HG02973 (cell line): ENCODE measurements around the gene SSBP1.
"Not testable (repeated sequence)": the region's sequence is repeated elsewhere in the genome, so short reads cannot be mapped to it uniquely, and the experiment has no call there.

Source experiments
- ATAC-seq: cut with Tn5 transposase; IDR thresholded peaks from one replicate; pipeline ENCODE4 v1.9.1; 2021; ENCODE audit warnings: moderate library complexity; ENCODE audit not compliant: unreplicated experiment

SSBP1 gene

GRCh38 chr7:141737836-141738591, at the start of gene SSBP1:
TSS of gene SSBP1 (plus strand) at chr7:141738358. CDS start at chr7:141739167, 809 bp downstream.
- peak; percentile 89 for ATAC-seq

GRCh38 chr7:141689072-141689825, 48.9 kb upstream of the SSBP1 start:
- not testable (repeated sequence) for ATAC-seq

- ATAC-seq: no peak
These were observed 46.6 kb upstream of the SSBP1 start for GRCh38 chr7:141691540-141691939.

GRCh38 chr7:141691961-141692360, 46.2 kb upstream of the SSBP1 start:
- ATAC-seq: no peak

GRCh38 chr7:141693082-141693481, 45.1 kb upstream of the SSBP1 start:
- no peak for ATAC-seq

- ATAC-seq: no peak
These were observed 42.3 kb upstream of the SSBP1 start for GRCh38 chr7:141695803-141696289.

GRCh38 chr7:141696348-141696747, 41.8 kb upstream of the SSBP1 start:
- ATAC-seq: no peak

GRCh38 chr7:141697211-141697871, 40.8 kb upstream of the SSBP1 start:
- no peak for ATAC-seq

- ATAC-seq: no peak
These were observed 39.7 kb upstream of the SSBP1 start for GRCh38 chr7:141698247-141699015.

- no peak for ATAC-seq
These were observed 38.3 kb upstream of the SSBP1 start for GRCh38 chr7:141699860-141700259.

- ATAC-seq: no peak
These were observed 37.8 kb upstream of the SSBP1 start for GRCh38 chr7:141700296-141700847.

GRCh38 chr7:141700848-141701371, 37.2 kb upstream of the SSBP1 start:
- ATAC-seq: no peak

GRCh38 chr7:141701489-141702046, 36.6 kb upstream of the SSBP1 start:
- ATAC-seq: peak; percentile 84

- ATAC-seq: peak; percentile 65
These were observed 36.1 kb upstream of the SSBP1 start, which contains the start of gene DENND11 for GRCh38 chr7:141702047-141702567. TSS of gene DENND11 (minus strand) at chr7:141702166. CDS start at chr7:141702153, 13 bp downstream.

- no peak for ATAC-seq
These were observed 35.3 kb upstream of the SSBP1 start for GRCh38 chr7:141702892-141703291.

- ATAC-seq: no peak
These were observed 34.0 kb upstream of the SSBP1 start for GRCh38 chr7:141704112-141704511.

- ATAC-seq: no peak
These were observed 33.4 kb upstream of the SSBP1 start for GRCh38 chr7:141704741-141705140.

GRCh38 chr7:141706239-141707064, 31.7 kb upstream of the SSBP1 start:
- ATAC-seq: no peak

- ATAC-seq: no peak
These were observed 29.8 kb upstream of the SSBP1 start, which contains the start of gene WEE2 for GRCh38 chr7:141708351-141708750. TSS of gene WEE2 (plus strand) at chr7:141708353. CDS start at chr7:141708759, 406 bp downstream.
